Glomerular visceral epithelial cell (primary cell): Measurements from ENCODE around the gene VPS13D.
A peak's percentile ranks its signal among the peaks of the same experiment; 100 is the strongest.
"Not testable (repeated sequence)": the region's sequence is repeated elsewhere in the genome, so short reads cannot be mapped to it uniquely, and the experiment has no call there.

Experiments
- DNase-seq: peaks from one replicate; pipeline ENCODE4 v3.0.0-alpha.2; 2016; ENCODE audit errors: extremely low spot score

VPS13D gene

DNA sequence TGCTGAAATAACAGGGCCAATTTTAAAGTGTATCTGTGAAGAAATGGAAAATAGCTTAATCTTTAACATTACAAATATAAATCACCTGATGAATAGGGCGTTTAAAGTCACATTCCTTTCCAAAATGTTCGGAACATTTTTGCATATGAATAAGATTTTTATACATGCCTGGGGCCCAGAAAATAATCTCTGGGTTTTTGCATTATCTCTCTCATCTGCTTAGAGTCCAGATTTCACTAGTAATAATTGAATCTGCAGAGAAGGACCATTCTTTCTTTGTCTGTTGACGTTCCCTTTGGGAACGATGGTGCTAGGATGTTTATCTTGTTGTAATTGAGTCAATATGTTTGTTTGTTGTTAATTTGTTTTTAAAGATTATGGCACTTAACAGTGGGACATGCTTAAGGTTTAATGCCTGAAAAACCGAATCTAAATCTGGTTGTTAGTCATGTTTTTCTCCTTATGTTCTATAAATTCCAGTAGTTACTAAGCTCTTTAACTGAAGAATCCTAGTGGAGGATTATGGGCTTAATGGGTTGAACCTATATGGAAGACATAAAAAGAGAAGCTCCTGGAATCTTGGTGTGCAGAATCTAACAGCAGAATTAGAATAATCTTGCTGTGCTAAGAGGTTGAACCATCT, 140.6 kb downstream of the VPS13D start:
- DNase-seq, result no peak

DNA sequence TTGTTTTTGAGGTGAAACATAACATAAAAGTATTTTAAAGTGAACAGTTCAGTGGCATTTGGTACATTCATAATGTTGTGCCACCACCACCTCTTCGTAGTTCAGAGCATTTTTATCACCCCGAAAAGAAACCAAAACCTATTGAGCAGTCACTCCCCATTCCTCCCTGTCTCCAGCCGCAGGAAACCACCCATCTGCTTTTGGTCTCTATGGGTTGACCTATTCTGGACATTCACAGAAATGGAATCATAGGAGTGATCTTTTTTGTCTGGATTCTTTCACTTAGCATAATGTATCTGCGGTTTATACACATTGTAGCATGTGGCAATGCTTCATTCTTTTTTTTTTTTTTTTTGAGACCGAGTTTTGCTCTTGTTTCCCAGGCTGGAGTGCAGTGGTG, 141.2 kb downstream of the VPS13D start:
- no peak for DNase-seq

DNA sequence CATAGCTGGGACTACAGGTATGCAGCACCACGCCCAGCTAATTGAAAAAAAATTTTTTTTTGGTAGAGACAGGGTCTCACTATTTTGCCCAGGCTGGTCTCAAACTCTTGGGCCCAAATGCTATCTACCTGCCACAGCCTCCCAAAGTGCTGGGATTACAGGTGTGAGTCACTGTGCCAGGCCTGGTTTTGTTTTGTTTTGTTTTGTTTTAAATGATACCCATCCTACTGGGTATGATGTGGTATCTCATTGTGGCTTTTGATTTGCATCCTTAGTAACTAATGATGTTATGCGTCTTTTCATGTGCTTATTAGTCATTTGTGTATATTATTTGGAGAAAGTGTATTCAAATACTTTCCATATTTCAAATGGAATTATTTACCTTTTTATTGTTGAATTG, 142.3 kb downstream of the VPS13D start:
- DNase-seq, result no peak

DNA sequence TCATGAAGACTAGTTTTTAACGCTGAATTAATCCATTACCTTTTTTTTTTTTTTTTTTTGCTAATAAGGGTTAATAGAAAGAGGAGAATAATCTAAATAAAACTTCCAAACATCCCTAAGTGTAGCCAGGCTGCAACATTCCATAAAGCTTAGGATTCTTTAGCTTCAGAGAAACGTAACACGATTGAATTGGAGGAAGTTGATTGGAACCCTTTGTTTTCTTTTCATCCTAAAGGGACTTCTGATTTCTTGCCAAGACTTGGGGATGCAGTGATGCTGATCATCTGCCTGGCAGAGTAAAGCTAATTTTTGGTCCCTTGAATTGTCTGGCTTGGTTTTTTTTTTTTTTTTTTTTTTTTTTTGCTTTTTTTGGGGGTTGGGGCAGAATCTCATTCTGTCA, 142.9 kb downstream of the VPS13D start:
- DNase-seq, result no peak

DNA sequence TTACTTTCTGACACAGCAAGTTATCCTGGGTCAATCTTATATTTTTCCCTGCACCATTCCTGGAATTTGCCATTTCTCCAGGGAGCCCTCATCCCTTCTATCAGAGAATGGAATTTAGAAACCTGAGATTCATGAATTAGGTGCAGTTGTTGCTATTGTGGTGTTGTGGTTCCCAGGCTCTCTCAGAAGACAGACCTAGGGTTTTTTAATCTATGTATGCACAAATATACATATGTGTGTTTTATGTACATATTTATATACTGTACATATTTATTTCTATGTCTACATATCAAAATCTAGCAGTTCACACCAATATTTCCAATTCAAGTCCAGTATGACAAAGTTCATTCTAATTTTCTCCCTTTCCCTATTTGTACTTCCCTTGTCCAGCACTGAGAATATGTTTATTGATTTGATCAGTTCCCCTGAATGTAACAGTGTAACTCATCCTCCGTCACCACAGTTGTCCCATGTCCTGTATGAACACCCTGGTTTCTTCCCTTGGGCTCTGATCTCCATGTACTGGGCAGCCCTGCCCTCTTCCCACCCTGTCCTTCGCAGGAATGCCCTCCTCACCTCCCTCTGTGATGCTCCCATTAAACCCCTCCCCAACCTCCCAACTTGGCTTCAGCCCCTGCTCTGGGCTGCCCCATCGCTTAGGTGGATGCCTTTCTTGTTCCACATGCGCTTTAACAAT, 145.5 kb downstream of the VPS13D start:
- DNase-seq, result no peak

DNA sequence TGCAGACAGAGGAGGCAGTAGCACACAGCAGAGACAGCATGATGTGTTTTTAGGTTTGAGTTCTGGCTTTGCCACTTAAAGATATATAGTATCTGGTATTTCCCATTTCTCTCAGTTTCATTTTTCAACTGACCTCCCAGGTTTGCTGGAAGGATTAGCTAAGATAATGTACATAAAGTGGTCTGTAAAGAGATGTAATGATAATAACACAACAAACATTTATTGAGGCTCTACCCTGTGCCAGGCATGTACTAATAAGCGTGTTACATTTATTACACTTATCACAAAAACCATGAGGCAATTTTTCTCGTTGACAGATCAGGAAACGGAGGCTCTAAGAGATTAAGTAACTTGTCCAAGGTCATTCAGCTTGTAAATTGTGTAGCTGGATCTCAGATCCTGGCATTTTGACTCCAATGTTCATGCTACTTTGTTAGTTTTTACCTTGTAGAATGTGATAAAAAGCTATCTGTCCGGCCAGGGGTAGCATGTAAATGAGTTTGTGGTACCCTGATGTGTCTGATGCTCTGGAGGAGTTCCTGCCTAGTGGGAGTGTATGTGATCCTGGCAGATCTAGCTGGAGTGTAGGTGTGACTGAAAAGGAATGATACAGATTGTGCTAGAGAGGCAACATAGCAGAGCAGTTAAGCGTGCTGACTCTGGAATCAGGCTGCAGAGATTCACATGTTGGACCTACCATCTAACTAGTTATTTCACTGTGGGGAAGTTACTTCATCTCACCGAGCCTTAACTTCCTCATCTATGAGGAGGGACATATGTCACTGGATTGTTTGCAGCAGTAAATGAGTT, 146.6 kb downstream of the VPS13D start:
- no peak for DNase-seq

DNA sequence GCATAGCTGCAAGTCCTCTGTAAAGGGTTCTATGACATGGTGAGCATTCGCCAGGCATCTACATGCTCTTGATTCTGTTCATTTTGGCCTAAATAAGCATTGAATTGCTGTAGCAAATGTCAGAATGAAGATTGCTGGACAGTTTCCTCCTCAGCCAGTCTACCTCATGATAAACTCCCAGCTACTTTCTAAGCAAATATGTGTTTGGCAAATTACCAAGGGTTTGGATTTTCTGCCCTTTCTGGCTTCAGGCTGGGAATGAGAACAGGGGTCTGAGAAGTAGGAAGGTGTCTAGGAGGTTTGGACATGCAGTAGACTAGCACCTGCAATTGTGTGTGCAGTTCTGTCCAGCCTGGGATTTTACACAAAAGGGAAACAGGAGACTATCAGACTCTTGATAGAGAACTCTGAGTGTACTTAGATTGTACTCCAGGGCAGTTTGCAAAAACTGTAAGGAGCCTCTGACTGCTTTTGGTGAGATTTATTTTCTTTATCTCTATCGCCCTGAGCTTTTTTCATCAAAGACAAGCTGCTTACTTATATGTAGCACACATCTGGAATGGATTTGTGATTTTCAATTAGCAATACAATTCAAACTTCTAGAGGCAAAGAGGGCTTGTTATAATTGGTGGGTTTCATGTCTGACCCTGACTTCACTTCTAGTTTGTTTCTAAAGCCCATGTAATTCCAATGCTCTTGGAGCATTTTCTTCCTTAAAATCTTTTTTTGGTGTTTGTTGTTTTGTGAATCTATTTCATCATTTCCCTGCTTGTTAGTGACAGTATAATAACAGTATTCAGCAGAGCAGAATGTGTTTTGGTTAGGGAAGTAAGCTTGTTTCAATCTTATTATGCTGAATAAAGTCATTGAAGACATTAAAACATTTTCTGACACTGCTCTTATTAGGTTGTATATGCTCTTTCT, 150.8 kb downstream of the VPS13D start:
- DNase-seq, result no peak

DNA sequence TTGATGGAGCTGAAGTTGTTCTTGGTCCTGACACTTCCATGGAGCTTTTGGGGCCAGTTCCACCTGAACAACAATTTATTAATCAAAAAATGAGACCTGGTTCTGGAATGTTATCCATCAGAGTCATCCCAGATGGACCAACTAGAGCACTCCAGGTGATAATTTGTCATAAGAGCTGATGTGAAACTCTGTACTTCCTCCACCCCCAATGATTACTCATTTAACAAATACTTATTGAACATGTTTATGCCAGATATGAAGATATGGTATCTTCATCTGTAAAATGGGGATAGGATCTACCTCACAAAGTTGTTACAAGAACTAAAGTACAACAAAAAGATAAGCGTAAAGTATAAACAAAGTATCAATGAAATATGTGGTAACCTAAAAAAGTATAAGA, 153.2 kb downstream of the VPS13D start:
- DNase-seq, result no peak

DNA sequence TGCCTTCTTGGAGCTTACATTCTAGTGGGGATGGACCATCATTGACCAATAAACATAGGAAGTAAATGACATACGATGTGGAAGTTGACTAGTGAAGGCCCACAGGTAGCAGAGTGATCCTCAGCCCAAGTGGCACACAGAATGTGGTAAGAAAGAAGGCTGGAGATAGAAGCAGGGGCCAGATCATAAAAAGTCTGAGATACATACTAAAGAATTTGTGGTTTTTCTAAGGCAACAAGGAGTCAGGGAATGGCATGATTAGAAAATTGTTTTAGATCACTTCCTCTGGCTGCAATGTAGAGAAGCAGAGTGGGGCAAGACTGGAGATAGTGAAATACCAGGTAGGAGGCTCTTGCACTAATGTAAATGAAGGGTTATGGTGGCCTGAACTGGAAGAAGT, 154.0 kb downstream of the VPS13D start:
- peak; percentile 45 for DNase-seq

DNA sequence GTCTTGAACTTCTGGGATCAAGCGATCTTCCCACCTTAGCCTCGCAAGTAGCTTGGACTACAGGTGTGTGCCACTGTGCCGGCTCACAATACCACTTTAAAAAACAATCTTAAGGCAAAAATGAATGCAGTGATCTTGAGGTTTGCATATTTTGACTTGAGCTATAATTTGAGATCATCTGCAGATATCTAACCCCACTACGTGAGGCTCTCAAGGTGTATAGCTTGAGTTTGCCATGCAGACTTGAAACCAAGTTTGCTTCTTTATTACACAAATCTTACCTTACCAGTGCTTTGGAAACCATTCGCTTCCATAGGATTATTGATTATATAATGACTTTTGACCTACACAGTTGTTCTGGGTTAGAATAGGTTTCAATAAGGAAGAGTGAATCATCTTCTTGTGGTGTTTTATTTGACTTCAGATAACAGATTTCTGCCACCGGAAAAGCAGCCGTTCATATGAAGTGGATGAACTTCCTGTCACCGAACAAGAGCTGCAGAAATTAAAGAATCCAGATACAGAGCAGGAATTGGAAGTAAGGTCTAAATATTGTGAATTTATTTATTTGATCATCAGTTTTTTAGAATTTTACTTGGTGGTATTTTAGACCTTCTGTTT, 155.1 kb downstream of the VPS13D start:
- no peak for DNase-seq

DNA sequence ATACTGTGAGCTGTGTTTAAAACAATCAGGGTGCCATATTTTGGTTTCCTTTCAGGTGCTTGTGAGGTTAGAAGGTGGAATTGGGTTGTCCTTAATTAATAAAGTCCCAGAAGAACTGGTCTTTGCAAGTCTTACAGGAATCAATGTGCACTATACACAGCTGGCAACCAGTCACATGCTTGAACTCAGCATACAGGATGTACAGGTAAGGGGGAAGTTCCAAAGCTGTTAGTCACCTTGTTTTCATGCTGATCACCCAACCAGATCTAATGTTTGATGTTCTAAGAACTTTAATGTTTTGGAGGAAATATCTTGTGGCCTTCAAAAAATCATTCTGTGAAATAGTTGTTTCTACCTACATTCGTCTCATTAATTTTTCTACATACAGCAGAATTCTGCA, 156.3 kb downstream of the VPS13D start:
- peak; percentile 63 for DNase-seq

DNA sequence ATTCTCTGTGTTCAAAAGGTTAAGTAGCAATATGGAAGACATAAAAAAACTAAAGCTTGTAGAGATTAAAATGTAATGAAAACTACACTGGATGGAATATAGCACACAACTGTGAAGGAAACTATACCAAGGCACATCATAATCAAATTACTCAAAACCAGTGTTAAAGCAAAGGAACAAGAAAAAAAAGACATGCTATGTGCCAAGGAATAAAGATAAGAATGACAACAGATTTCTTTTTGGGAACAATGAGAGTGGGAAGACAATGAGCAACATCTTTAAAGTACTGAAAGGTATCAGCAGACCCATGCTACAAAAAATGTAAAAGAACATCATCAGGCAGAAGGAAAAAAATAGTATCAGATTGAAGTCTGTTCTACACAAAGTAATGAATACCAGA, 157.8 kb downstream of the VPS13D start:
- DNase-seq, result no peak

DNA sequence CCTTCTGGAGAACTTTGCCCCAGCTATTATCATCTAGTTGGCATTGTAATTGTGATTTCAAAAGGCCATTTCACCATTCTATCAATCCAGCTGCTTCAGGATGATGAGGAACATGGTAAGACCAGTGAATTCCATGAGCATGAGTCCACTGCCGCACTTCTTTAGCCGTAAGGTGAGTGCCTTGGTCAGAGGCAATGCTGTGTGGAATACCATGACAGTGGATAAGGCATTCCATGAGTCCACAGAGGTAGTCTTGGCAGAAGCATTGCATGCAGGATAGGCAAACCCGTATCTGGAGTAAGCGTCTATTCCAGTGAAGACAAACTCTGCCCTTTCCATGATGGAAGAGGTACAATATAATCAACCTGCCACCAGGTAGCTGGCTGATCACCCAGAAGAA, 160.5 kb downstream of the VPS13D start:
- DNase-seq, result not testable (repeated sequence)

DNA sequence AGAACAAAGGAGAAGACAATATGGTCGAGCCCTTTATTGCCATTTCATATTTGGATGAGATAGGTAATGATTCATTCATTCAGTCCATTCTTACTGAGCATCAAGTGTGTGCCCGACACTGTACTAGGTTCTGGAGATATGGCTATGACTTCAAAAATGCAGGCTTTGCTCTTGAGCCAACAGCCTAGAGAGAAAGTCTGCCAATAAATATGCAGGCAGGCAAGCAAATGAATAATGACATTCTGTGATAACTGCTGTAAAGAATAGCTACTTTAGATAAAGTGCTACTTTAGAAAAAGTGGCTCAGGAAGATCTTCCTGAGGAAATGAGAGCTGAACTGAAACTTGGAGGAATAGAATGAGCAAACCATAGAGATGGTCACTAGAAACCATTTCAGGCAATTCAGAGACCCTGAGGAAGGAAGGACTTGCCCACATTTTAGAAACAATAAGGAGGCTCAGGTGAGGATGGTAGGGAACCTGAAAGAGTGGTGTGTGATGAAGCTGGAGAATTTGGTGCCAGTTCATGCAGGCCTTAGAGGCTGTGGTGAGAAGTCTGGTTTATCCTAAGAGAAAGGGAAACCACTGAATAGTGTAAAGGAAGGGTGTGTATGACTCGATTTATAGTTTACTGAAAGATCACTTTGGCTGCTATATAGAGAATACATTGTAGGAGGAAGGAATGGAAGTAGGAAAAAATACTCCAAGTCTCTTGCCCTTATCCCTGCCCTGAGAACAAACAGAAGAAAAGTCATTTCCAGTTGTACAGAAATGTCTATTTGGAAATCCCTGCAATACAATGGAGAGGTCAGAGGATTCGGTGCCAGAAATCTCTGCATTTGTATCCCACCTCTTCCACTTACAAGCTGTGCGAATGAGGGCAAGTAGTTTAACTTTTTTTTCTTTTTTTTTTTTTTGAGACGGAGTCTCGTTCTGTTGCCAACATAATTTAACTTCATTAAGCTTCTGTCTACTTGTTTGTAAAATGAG, 167.9 kb downstream of the VPS13D start:
- no peak for DNase-seq

DNA sequence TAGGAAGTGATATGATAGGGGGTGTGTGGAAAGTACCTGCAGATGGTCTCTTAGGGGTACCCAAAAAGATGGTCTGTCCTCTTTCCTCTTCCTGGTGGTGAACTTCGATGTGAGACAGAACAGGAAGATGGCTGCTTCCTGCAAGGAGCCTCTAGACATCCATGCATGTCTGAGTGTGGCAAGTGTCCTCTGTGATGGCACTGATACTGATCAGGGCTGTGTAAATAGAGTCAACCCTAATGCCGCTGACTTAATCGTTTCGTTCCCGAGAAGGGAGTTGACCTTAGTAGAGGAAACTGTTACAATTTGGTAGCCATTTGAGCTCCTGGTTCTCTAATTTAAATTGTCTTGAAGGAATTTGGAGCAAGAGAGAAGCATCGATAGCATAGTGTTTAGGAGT, 168.6 kb downstream of the VPS13D start:
- no peak for DNase-seq

DNA sequence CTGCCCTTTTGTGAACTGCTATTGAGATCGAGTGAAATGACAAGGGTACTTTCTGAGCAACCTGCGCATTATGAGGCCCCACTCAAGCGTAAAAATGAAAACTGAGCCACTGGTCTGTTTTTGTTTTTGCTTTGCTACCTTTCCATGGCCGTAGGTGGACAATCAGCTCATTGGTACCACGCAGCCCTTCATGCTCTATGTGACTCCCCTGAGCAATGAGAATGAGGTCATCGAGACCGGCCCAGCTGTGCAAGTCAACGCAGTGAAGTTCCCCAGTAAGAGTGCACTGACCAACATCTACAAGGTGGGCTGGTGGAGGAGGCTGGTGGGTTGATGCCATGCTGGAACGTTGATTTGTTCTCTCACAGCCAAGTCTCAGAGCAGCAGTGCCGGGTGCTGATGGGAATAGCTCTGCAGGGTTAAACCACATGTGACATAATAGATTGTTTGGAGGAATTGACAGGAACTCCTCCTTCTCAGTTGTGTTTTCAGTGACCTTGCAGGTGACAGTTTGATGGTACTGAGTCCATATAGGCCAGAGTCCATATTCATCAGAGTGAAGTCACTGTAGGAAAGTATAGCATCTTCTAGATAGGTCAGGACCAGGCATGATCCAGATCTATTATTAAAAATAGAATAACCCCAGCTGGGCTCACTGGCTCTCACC, 170.3 kb downstream of the VPS13D start:
- no peak for DNase-seq

DNA sequence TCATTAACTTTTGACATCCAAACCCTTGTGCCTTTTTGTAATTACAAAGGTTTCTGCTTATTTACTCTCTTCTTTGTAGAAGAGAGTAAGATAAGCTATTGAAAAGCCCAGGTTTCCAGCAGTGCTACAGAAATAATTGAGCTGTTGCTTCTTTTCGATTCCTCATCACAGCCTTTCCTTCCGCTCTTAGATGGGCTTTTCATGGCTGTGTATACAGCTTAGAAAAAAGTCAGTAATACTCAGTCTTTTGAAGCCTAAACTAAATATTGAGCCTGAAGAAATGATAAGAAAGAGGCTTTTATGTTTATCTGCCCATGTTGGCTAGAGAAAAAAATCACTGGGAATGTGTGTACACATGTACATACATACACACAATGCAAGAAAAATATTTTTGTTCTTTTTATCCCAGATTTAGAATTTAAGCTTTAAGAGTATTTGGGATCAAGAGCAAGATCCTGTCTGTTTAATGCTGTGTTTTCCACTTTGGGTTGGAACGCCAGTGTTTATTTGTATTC, 172.4 kb downstream of the VPS13D start:
- DNase-seq, result no peak

DNA sequence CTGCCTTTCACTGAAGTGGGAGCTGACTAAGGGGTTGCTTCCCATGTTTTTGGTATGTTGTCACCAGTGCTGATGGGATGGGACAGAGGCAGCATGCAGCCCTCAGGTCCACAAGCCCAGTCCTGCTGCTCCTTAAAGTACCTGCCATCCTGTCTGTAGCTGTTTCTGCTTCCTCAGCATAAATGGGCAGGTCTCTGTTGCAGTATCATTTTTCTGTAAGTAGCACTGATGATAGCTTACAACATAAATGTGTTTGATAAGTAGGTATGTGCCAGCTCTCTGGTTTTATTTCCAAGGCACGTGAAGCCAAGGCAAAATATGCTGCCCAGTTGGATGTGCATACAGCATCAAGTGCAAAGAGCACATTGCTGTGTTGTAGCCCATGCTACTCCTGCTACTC, 173.0 kb downstream of the VPS13D start:
- no peak for DNase-seq

DNA sequence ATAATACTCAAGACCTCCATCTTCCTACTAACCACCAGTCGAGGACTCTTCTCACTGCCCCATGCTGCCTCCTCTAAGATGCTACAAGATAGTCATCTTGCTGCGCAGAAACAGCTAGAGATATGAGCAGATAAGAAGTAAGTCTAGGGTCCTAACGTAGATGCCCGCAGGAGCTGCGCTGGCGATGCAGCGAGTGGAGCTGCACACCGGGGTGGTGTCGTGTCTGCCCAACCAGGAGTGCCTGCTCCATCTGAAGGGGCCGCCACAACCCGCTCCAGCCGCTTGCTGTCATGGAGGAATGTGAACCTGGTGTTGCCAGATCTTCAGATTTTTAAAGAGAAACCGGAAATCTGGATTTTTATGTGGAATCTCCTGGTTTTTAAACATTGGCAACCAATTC, 175.1 kb downstream of the VPS13D start:
- DNase-seq, result no peak
